IgD-negative memory B cell (primary cell): Measurements from ENCODE around the gene ZBTB45. TPM values are rescaled to one million over a fixed set of nuclear protein-coding genes. Genes with fewer than 3 reads are reported as not detected.

Experiments
- H3K27ac Mint-ChIP-seq, 3 donors: one replicate each; pipeline ENCODE4 v1.8.0; 2020 to 2022; ENCODE audit warnings: mild to moderate bottlenecking in 3 of 3, mixed read lengths in 3 of 3, moderate library complexity in 1 of 3
- H3K27me3 Mint-ChIP-seq: one replicate; pipeline ENCODE4 v1.8.0; 2021; ENCODE audit warnings: mixed read lengths
- H3K36me3 Mint-ChIP-seq: one replicate; pipeline ENCODE4 v1.8.0; 2020; ENCODE audit warnings: mild to moderate bottlenecking, mixed read lengths
- H3K4me1 Mint-ChIP-seq, 3 donors: one replicate each; pipeline ENCODE4 v1.8.0; 2020 to 2022; ENCODE audit warnings: mixed read lengths in 3 of 3, mild to moderate bottlenecking in 1 of 3
- H3K4me3 Mint-ChIP-seq, 4 donors: one replicate each; pipeline ENCODE4 v1.8.0; 2020 to 2022; ENCODE audit warnings: mild to moderate bottlenecking in 4 of 4, mixed read lengths in 4 of 4, moderate library complexity in 3 of 4
- H3K9me3 Mint-ChIP-seq, 3 donors: one replicate each; pipeline ENCODE4 v1.8.0; 2020 to 2021; ENCODE audit warnings: mixed read lengths in 3 of 3, mild to moderate bottlenecking in 1 of 3
- polyA plus RNA-seq: library from polyadenylated mRNA; unstranded; fragments of 300-500 nt; fragmentation: Illumina TruSeq; gene quantifications from one replicate; pipeline ENCODE4 v1.2.3, GENCODE V29; 2021

Gene ZBTB45
- 7.6 TPM for polyA plus RNA-seq

- Mint-ChIP-seq H3K4me1 (peaks cover 20 to 26% (median 23%) of the 10 kb centered on the region in 3 donors), H3K36me3 (peaks cover 3% of the 10 kb centered on the region), H3K9me3 (peaks cover 0 to 2% (median 0%) of the 10 kb centered on the region in 3 donors), H3K4me3 (peak within 1 kb of the TSS; percentile 95 to 99 (median 98)), H3K27ac (peak within 1 kb of the TSS; percentile 97 to 98 (median 97)), H3K27me3 (peaks cover 2% of the 10 kb centered on the region)
Measured at GRCh38 chr19:58519355-58520256, at the start of gene ZBTB45. Gene ZBTB45 (minus strand): TSS chr19:58519810. CDS start chr19:58517673, 2,137 bp downstream.

DNA sequence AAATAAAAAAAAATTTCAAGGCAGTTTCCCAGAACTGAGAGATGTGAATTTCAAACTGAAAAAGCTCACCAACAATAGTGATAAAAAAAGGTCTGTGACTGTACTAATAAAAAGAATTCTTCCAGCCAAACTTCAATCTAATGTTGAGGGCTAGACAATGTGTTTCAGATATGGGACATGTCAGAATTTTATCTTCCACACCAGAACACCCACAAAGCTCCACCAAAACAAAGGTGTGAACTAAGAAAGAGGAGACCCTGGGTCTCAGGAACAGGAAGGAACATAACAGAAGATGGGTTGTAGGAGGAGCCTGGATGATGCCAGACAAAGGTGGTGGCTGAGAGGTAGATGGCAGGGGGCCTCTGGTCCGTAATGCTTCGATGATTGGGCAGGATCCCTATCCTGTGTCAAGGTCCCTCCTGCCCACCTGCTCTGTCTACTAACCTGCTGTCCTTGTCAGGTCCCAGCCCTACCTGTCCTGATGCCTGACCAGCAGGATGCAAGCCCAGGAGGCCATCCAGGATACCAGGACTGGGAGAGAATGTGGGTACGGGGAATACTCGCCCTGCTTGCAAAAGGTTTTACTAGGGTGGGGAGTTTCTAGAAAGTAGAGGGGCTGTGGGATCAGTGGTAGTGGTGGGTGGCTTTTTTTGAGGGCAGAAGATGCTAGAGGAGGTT, 49.0 kb upstream of the ZBTB45 start:
- peaks cover 8 to 18% (median 17%) of the 10 kb centered on the region in 3 donors for H3K4me1 Mint-ChIP-seq
- H3K27me3 Mint-ChIP-seq = peaks cover under 1% of the 10 kb centered on the region
- H3K36me3 Mint-ChIP-seq = peaks cover 5% of the 10 kb centered on the region
- H3K4me3 Mint-ChIP-seq = no peak overlapping the region
- H3K9me3 Mint-ChIP-seq = no peaks in the 10 kb centered on the region
- peak overlapping the region in 1 of 3 donors; percentile 40 for H3K27ac Mint-ChIP-seq

- no peak overlapping the region for H3K4me3 Mint-ChIP-seq
- no peaks in the 10 kb centered on the region for H3K9me3 Mint-ChIP-seq
- peaks cover 5% of the 10 kb centered on the region for H3K36me3 Mint-ChIP-seq
- H3K27me3 Mint-ChIP-seq = peaks cover 2% of the 10 kb centered on the region
- H3K4me1 Mint-ChIP-seq = peaks cover 8 to 17% (median 16%) of the 10 kb centered on the region in 3 donors
- H3K27ac Mint-ChIP-seq = no peak overlapping the region
Measured at GRCh38 chr19:58566989-58567388, 47.4 kb upstream of the ZBTB45 start.

DNA sequence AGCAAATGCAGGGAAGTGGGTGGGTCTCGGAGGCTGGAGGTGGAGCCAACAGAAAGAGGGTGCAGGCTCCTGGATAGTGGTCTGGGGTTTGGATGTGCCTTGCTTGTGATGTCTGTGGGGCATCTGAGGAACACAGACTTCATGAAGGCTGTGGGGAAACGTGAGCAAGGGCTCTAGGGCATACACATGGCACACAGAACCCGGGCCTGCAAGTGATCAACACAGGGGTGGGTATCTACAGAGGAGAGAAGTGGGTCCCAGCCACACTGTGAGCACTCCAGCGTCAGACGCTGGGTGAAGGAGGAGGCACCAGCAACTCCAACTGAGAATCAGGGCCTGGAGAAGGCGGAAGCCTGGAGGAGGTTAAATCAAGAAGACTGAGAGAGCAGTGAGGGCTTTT, 44.2 kb upstream of the ZBTB45 start:
- Mint-ChIP-seq H3K27me3 (peaks cover 2% of the 10 kb centered on the region), H3K9me3 (no peaks in the 10 kb centered on the region), H3K4me3 (peak overlapping the region; percentile 30 to 99 (median 46)), H3K4me1 (peaks cover 12 to 30% (median 22%) of the 10 kb centered on the region in 3 donors), H3K36me3 (peaks cover 3% of the 10 kb centered on the region), H3K27ac (peak overlapping the region in 1 of 3 donors; percentile 77)

GRCh38 chr19:58563034-58563573, 43.5 kb upstream of the ZBTB45 start:
- Mint-ChIP-seq H3K4me3 (peak overlapping the region; percentile 88 to 99 (median 91)), H3K27me3 (peaks cover 2% of the 10 kb centered on the region), H3K27ac (peak overlapping the region in 2 of 3 donors; percentile 23 to 77), H3K9me3 (no peaks in the 10 kb centered on the region), H3K4me1 (peaks cover 14 to 29% (median 23%) of the 10 kb centered on the region in 3 donors), H3K36me3 (peaks cover 3% of the 10 kb centered on the region)

GRCh38 chr19:58562122-58563033, 42.8 kb upstream of the ZBTB45 start:
- peak overlapping the region in 2 of 3 donors; percentile 23 to 99 for H3K27ac Mint-ChIP-seq
- H3K27me3 Mint-ChIP-seq = peaks cover 2% of the 10 kb centered on the region
- peak overlapping the region; percentile 88 to 99 (median 91) for H3K4me3 Mint-ChIP-seq
- H3K4me1 Mint-ChIP-seq = peaks cover 14 to 29% (median 27%) of the 10 kb centered on the region in 3 donors
- H3K9me3 Mint-ChIP-seq = no peaks in the 10 kb centered on the region
- H3K36me3 Mint-ChIP-seq = peaks cover 3% of the 10 kb centered on the region

DNA sequence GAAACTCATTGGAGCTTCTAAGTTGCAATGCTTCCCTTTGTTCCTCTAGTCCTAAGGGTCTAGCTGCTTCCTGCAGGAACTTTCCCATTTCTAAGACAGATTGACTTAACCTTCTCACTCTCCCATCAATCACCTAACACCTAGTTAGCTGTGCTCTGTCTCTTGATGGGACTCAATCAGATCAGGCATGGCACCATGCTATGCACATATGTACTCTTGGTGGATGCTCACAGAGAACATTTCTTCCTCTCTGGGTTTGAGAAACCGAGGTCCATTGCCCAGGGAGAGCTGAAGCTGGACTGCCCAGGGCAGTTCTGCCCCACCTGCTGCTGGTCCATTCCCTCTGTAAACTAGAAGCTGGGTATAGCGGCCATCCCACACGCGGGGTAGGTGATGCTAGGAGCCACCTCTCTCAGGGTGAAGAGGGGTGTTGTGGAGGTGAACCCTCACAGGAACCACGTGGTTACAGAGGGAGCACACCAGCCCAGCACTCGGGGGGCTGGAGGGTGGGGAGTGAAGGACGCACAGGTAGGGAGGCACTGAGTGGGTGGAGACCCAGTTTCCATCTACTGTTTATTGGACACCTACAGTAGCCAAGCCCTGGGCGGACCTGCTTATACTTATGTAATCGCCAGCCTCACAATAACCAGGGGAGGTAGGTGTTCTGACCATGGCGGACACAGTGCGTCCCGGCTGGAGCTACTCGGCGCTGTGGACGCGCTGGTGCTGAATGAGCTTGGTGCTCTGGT, 41.9 kb upstream of the ZBTB45 start:
- peaks cover 2% of the 10 kb centered on the region for H3K27me3 Mint-ChIP-seq
- no peaks in the 10 kb centered on the region for H3K9me3 Mint-ChIP-seq
- H3K36me3 Mint-ChIP-seq = peaks cover 3% of the 10 kb centered on the region
- H3K4me1 Mint-ChIP-seq = peaks cover 14 to 34% (median 32%) of the 10 kb centered on the region in 3 donors
- peak overlapping the region; percentile 72 to 99 (median 91) for H3K4me3 Mint-ChIP-seq
- peak overlapping the region in 1 of 3 donors; percentile 99 for H3K27ac Mint-ChIP-seq

- Mint-ChIP-seq H3K4me1 (peaks cover 14 to 37% (median 37%) of the 10 kb centered on the region in 3 donors), H3K4me3 (peak overlapping the region in 3 of 4 donors; percentile 3 to 99 (median 41)), H3K27me3 (peaks cover 2% of the 10 kb centered on the region), H3K27ac (peak overlapping the region in 1 of 3 donors; percentile 99), H3K9me3 (no peaks in the 10 kb centered on the region), H3K36me3 (peaks cover 7% of the 10 kb centered on the region)
Measured at GRCh38 chr19:58560921-58561320, 41.3 kb upstream of the ZBTB45 start.

GRCh38 chr19:58560007-58560887, 40.6 kb upstream of the ZBTB45 start:
- H3K27me3 Mint-ChIP-seq = peaks cover 2% of the 10 kb centered on the region
- H3K4me1 Mint-ChIP-seq = peaks cover 16 to 40% (median 39%) of the 10 kb centered on the region in 3 donors
- H3K36me3 Mint-ChIP-seq = peaks cover 7% of the 10 kb centered on the region
- H3K27ac Mint-ChIP-seq = peak overlapping the region in 2 of 3 donors; percentile 98 to 99
- no peaks in the 10 kb centered on the region for H3K9me3 Mint-ChIP-seq
- peak overlapping the region; percentile 96 to 99 (median 98) for H3K4me3 Mint-ChIP-seq

DNA sequence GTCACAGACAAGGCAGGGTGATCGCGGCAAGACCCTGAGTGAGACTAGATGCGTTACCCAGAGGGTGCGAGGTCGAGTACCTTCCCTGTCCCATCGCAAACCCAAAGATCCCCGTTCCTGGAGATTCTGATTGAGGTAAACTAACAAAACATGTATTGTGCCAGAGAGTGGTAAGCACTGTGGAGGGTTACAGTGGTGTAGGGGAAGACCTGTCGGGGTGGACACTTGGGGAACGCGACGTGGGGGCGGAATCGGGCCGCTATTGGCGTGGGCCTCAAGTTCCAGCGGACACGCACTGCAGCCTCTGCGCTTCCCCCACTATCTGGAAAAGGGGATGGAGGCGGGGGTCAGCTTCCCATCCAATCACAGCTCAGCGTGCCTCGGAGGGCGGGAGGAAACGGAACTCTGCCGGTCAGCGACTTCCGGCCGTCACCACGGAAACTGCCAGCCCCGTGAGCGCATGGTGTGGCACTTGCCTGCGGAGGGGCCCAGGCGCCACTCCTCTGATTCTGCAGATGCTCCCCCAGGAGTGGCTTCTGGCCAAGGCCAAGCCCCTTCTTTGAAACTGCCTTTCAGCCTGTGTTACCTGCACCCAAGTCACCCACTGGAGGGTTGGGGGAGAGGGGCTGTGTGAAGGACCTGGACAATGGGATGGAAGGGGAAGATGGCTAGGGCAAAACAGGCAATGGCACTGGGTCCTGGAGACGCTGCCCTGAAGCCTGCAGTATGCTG, 39.8 kb upstream of the ZBTB45 start:
- Mint-ChIP-seq H3K4me1 (peaks cover 24 to 43% (median 42%) of the 10 kb centered on the region in 3 donors), H3K27me3 (peaks cover 2% of the 10 kb centered on the region), H3K9me3 (no peaks in the 10 kb centered on the region), H3K4me3 (peak overlapping the region; percentile 96 to 99 (median 98)), H3K36me3 (peaks cover 6% of the 10 kb centered on the region), H3K27ac (peak overlapping the region; percentile 98 to 100 (median 99))

DNA sequence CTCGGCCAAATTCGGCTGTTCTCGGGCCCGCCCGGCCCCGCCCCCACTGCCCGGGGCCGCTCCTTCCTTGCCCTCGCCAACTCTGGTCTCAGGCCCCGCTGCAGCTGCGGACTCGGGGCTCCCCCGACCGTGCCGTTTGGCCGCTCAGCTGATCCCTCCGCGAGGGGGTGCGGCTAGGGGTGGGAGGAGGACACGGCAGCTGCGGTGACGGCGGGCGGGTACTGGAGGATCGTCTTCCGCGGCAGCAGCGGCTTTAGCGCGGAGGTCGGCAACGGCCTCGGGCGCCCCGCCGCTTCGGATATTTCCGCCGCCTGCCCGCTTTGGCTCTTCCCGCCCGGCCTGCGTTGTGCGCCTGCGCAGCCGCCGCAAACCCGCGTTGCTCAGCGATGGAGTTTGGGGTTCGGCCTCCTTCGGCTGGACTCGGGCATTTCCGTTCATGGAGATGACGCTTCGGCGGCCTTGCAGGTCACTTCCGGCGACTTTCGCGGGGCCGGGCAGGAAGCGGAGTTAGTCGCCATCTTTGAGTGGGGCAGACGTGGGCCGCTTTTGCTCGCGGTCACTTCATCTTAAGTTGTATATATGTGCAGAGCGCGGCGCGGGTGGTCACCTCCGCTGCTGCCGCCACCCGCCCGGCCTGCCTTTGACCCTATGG, 39.1 kb upstream of the ZBTB45 start:
- peaks cover 29 to 46% (median 46%) of the 10 kb centered on the region in 3 donors for H3K4me1 Mint-ChIP-seq
- H3K27me3 Mint-ChIP-seq = peaks cover 2% of the 10 kb centered on the region
- no peaks in the 10 kb centered on the region for H3K9me3 Mint-ChIP-seq
- peaks cover 6% of the 10 kb centered on the region for H3K36me3 Mint-ChIP-seq
- peak overlapping the region; percentile 96 to 99 (median 98) for H3K4me3 Mint-ChIP-seq
- H3K27ac Mint-ChIP-seq = peak overlapping the region; percentile 98 to 100 (median 99)
